Activated CD8-positive, alpha-beta T cell treated with anti-CD3 and anti-CD28 coated beads for 36 hours (primary cell): ENCODE measurements around the gene SEPTIN2. TPM values are rescaled to one million over a fixed set of nuclear protein-coding genes. Genes with fewer than 3 reads are reported as not detected.
A peak's percentile ranks its signal among the peaks of the same experiment; 100 is the strongest.

Experiments
- ATAC-seq: fragments of 200-7000 bp; cut with Tn5 transposase; one replicate; pipeline ENCODE4 v1.10.0; 2021; ENCODE audit warnings: mild to moderate bottlenecking, moderate library complexity
- CTCF ChIA-PET: fragments of 350-600 bp; sonication (Branson Sonifier 250); formaldehyde crosslinking; loops from one replicate; lab custom pipeline; 2021; ENCODE audit warnings: antibody characterized with exemption; lab: Charles Lee
- POLR2A ChIA-PET: fragments of 350-600 bp; sonication (Branson Sonifier 250); formaldehyde crosslinking; loops from one replicate; lab custom pipeline; 2021; ENCODE audit warnings: antibody characterized with exemption; lab: Charles Lee
- DNase-seq: peaks from one replicate; pipeline ENCODE4 v3.0.0-alpha.2; 2020
- H3K27ac Mint-ChIP-seq: one replicate; pipeline ENCODE4 v1.8.0; 2021; ENCODE audit warnings: mild to moderate bottlenecking, mixed read lengths
- H3K27me3 Mint-ChIP-seq: one replicate; pipeline ENCODE4 v1.8.0; 2021; ENCODE audit warnings: mixed read lengths
- H3K36me3 Mint-ChIP-seq: one replicate; pipeline ENCODE4 v1.8.0; 2021; ENCODE audit warnings: low read depth, mixed read lengths
- H3K4me1 Mint-ChIP-seq: one replicate; pipeline ENCODE4 v1.8.0; 2021; ENCODE audit warnings: low read depth, mixed read lengths
- H3K4me3 Mint-ChIP-seq: one replicate; pipeline ENCODE4 v1.8.0; 2021; ENCODE audit warnings: mild to moderate bottlenecking, moderate library complexity, mixed read lengths
- H3K9me3 Mint-ChIP-seq: one replicate; pipeline ENCODE4 v1.8.0; 2021; ENCODE audit warnings: mixed read lengths
- intact Hi-C: fragments of 100-400 bp; cut with micrococcal nuclease; formaldehyde crosslinking; loops from one replicate; pipeline ENCODE4 v1.10.0; 2022
- total RNA-seq, 2 experiments: library from RNA; stranded (reverse); gene quantifications; one replicate each; pipeline ENCODE4 v1.2.3, GENCODE V29; 2021
- TF ChIP-seq, protein P1 (sequence below): fragments of 200-600 bp; IDR thresholded peaks from one replicate; pipeline ENCODE4 v1.8.0; 2022; ENCODE audit warnings: antibody characterized with exemption, mild to moderate bottlenecking

The SEPTIN2 gene
- total RNA-seq, 2 experiments from 2014 or later = 210 to 211 TPM

DNA sequence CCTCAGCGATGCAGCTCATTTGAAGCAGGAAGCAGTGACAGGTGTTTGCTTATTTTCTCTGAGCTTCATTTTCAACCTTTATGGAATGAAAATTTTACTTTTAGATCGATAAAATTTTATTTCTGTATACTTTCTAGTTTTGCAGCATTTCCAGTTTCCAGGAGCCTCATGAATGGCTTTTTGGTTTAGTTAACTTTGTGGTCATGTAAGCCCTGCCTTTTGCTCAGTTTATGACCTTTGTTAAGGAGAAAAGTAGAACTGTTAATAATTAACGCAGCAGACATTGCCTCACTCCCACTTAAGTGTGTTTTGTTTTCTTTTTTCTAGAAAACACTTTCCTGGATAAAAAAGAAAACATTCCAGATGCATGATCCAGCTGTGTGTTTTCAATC lies 35.9 kb downstream of the SEPTIN2 start:
- no peaks in the 10 kb centered on the region for H3K9me3 Mint-ChIP-seq
- H3K4me1 Mint-ChIP-seq = no peaks in the 10 kb centered on the region
- H3K36me3 Mint-ChIP-seq = peaks cover 40% of the 10 kb centered on the region
- intact Hi-C loops = no loop called here
- H3K27ac Mint-ChIP-seq = no peak overlapping the region
- no peaks in the 10 kb centered on the region for H3K27me3 Mint-ChIP-seq
- no peak for DNase-seq
- CTCF ChIA-PET = interaction anchor here (0.8 kb wide), 1 partner anchor 56 kb away, joined by 3 read pairs; no protein-coding TSS in a partner anchor
- H3K4me3 Mint-ChIP-seq = no peak overlapping the region
- POLR2A ChIA-PET = interaction anchor here (0.8 to 1.2 kb wide), 2 partner anchors 19 to 206 kb away, joined by 3 read pairs; no protein-coding TSS in a partner anchor
- ATAC-seq = no peak
- TF ChIP-seq, protein P1, sequence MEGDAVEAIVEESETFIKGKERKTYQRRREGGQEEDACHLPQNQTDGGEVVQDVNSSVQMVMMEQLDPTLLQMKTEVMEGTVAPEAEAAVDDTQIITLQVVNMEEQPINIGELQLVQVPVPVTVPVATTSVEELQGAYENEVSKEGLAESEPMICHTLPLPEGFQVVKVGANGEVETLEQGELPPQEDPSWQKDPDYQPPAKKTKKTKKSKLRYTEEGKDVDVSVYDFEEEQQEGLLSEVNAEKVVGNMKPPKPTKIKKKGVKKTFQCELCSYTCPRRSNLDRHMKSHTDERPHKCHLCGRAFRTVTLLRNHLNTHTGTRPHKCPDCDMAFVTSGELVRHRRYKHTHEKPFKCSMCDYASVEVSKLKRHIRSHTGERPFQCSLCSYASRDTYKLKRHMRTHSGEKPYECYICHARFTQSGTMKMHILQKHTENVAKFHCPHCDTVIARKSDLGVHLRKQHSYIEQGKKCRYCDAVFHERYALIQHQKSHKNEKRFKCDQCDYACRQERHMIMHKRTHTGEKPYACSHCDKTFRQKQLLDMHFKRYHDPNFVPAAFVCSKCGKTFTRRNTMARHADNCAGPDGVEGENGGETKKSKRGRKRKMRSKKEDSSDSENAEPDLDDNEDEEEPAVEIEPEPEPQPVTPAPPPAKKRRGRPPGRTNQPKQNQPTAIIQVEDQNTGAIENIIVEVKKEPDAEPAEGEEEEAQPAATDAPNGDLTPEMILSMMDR = no peak

DNA sequence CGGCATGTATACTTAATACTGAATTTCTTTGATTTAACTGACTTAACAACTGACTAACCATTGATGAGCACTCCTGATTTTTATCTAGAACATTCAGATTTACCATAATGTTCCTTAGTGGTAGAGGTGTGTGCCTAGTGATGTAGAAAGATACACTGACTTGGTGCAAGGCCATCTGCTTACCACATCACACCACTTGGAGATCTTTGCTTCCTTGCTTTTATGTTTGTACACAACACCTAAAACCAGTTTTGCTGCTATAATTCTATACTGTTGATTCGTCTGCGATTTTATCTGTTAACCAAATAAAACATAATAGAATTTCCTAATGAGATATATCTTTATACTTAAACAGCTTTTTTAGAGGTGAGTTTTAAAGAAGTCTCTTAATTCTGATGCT lies 36.5 kb downstream of the SEPTIN2 start:
- H3K36me3 Mint-ChIP-seq = peaks cover 36% of the 10 kb centered on the region
- TF ChIP-seq, protein P1 = no peak
- ChIA-PET POLR2A (interaction anchor here (0.6 kb wide), 1 partner anchor 235 kb away, joined by 3 read pairs; no protein-coding TSS in a partner anchor), CTCF (no interaction called here)
- H3K27me3 Mint-ChIP-seq = no peaks in the 10 kb centered on the region
- DNase-seq (no peak), ATAC-seq (no peak)
- no peaks in the 10 kb centered on the region for H3K9me3 Mint-ChIP-seq
- H3K27ac Mint-ChIP-seq = peak overlapping the region; percentile 3
- intact Hi-C loops = no loop called here
- H3K4me1 Mint-ChIP-seq = peaks cover 3% of the 10 kb centered on the region
- H3K4me3 Mint-ChIP-seq = no peak overlapping the region

DNA sequence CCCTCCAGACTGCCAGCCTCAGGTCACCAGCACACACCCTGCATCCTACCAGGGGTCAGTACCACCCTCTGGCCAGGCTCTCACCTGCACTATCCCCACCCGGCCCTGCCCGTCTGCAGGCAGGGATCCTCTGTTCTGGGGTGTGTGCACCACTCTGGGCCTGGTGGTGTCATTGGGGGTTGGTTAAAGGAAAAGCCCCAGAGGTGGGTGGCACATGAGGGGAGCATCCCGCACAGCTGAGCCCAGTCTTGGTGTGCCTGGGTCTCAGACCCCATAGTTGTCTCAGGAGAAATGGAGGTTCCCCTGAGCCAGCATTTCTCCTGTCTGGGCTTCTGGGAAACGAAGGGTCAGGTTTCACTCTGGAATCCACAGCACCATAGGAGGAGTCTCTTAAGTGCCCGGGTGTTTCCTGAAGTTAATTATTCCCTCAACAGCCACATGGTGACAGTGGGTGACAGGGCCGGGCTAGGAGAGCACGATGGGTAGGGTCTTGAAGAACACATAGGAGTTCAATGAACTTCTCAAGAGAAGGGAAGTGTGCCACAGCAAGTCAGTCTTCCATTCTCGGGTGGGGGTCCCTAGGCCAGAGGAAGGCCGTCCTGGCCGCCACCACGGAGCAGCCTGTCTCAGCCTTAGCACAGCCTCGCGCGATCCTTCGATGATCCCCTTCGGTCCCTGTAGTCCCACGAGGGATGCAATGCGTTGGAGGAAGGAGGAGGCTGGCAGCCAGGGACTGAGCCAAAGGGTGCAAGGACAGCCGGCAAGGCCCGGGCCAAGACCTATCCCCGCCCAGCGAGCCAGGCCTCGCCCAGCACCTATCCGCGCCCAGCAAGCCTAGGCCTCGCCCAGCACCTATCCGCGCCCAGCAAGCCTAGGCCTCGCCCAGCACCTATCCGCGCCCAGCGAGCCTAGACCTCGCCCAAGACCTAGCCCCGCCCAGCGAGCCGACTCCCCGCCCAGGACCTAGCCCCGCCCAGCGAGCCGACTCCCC lies 39.2 kb downstream of the SEPTIN2 start:
- H3K27ac Mint-ChIP-seq = peak overlapping the region; percentile 15
- H3K4me3 Mint-ChIP-seq = peak overlapping the region; percentile 3
- H3K36me3 Mint-ChIP-seq = peaks cover 29% of the 10 kb centered on the region
- no peaks in the 10 kb centered on the region for H3K27me3 Mint-ChIP-seq
- DNase-seq = peak; percentile 77
- ChIA-PET POLR2A (no interaction called here), CTCF (no interaction called here)
- intact Hi-C loops = no loop called here
- peak; percentile 18 for ATAC-seq
- TF ChIP-seq, protein P1 = no peak
- H3K9me3 Mint-ChIP-seq = no peaks in the 10 kb centered on the region
- H3K4me1 Mint-ChIP-seq = peaks cover 19% of the 10 kb centered on the region

DNA sequence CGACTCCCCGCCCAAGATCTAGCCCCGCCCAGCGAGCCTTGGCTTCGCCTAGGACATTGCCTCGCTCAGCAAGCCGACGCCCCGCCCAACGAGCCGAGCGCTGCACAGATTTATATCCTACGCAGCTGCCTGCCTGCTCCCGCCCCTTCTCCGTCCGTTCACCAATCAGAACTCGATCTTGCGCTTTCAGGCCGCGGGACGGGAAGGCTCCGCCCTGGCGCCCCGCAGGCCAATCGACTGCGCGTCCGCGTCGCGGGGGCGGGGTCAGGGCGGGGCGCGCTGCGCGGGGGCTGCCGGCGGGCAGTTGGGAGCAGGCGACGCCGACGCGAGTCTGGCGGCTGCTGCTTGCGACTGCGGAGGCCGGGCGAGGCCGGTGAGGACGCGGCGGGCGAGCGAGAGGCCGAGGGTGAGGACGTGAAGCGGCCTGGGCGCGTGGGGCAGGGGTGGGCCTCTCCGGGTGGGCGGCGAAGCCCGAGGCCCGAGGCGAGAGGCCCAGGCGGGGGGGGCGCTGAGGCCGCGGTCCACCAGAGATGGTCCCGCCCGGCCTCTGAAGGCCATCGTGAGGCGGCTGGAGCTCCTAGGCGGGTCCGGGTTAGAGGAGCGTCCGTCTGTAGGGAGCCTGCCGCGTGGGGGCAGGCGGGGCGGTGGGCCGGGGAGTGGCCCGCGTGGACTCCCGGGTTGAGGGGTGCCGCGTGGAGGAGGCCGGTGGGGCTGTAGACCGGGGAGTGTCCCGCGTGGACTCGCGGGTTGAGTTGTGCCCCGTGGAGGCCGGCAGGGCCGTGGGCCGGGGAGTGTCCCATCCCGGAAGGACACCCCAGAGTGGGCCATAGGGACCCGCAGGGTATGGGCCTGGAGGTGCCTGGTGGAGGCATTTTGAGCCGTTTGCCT lies 40.5 kb downstream of the SEPTIN2 start, which contains the start of gene FARP2:
FARP2 (plus strand) TSS at position 303 of the 888 bp plus-strand sequence. CDS start 16,823 bp downstream, outside the sequence.
- H3K27ac Mint-ChIP-seq = peak within 1 kb of the TSS; percentile 86
- peak; percentile 96 for ATAC-seq
- intact Hi-C loops = no loop called here
- H3K4me3 Mint-ChIP-seq = peak within 1 kb of the TSS; percentile 72
- DNase-seq = peak; percentile 99
- H3K4me1 Mint-ChIP-seq = peaks cover 22% of the 10 kb centered on the region
- ChIA-PET POLR2A (interaction anchor here (0.6 kb wide), 1 partner anchor 41 kb away, joined by 4 read pairs; the partner anchor contains the start of gene HDLBP), CTCF (no interaction called here)
- peaks cover 20% of the 10 kb centered on the region for H3K36me3 Mint-ChIP-seq
- no peaks in the 10 kb centered on the region for H3K27me3 Mint-ChIP-seq
- H3K9me3 Mint-ChIP-seq = no peaks in the 10 kb centered on the region
- TF ChIP-seq, protein P1 = no peak
